GM04504 (cell line): ENCODE data around the gene OXSM.

ENCODE experiments used
- DNase-seq: peaks from one replicate; pipeline ENCODE4 v3.0.0-alpha.2; 2012; ENCODE audit warnings: low read depth

OXSM gene

GRCh38 chr3:25789596-25790556, at the start of gene OXSM:
TSS of gene OXSM (plus strand) at chr3:25790090. CDS start at chr3:25791021, 931 bp downstream.
- DNase-seq, result peak; percentile 70

DNA sequence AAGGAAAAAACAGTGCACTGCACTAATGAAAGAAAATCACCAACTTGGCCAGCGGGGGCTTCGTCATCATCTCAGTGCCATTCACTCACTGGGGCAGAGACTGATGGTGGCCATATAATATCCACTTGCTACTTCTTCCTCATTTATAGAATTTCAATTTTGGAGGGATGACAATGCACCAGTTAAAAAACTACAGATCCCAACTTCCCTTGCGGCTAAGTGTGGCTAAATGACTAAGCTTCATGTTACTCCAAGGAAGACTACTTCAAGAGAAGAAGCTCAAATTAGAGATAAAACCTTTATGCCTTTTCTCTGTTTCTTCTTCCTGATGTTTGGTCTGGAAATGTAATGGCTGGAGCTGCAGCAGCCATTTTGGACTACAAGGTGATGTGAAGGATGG, 45.4 kb upstream of the OXSM start:
- no peak for DNase-seq

DNA sequence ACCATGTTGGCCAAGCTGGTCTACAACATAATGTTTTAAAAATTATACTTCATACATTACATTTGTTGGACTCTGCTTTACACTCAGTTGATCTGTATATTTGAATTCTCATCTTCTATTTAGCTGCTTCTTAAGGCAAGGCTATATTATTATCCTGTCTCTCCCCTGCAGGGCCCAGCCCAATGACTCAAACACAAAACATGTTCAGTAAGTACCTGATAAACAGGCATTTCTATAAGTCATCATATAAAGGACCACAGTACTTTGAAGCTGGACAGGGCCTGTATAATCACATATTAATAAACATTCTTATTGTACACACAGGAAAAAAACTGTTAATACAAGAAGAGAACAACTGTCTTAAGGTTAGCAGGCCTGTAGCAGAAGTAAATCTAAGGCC, 42.9 kb upstream of the OXSM start:
- no peak for DNase-seq

- no peak for DNase-seq
Observed at GRCh38 chr3:25748189-25748588, 41.7 kb upstream of the OXSM start.

DNA sequence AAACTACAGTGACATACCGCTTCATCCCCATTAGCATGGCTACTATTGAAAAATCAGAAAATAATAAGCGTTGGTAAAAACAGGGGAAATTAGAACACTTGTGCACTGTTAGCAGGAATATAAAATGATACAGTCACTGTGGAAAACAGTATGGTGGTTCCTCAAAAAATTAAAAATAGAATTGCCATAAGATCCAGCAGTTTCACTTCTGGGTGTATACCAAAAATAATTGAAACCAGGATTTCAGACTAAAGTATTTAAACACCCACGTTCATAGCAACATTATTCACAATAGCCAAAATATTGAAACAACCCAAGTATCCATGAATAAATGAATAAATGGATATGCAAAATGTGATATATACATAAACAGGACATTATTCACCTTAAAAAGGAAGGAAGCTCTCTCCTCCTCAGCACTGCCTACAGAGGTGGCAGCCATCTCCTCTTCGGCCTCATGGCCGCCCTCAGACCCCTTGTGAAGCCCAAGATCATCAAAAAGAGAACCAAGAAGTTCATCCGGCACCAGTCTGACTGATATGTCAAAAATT, 40.8 kb upstream of the OXSM start:
- no peak for DNase-seq

DNA sequence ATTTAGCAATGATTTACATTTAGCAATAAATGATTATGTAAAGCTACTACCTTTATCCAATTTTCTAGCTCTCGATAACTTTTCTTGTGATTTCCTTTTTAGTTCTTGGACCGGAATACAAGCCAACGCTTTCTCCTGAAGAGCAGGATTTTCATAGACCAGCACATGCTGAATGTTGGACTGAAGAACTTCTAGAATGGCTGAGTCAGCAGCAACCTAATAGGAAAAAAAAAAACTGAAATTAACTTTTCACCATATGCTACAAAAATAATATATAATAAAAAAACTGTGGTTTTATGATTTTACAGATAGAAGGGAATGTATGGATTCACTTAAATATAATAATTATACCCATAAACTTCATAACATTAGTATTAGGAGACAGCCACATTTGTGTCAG, 38.8 kb upstream of the OXSM start:
- DNase-seq, result no peak

DNA sequence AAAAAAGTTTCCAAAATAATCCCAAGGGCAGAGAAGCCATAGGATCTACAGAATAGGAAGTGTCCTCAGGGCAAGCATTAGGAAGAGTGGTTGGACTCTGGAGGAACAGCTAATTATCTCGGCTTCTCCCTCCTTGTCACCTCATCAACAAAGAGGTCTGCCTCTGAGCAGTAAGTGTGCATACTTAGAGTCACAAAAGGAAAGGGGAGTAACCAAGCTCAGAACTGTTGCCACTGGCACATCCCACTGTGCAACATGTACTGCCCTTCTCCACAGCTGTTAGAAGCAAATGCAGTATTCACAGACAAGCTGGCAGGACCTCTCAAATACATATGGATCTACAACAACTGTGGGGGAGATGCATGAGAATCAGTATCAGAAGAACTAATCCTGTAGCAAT, 38.2 kb upstream of the OXSM start:
- no peak for DNase-seq

GRCh38 chr3:25768851-25769250, 21.0 kb upstream of the OXSM start:
- no peak for DNase-seq

GRCh38 chr3:25775936-25776335, 14.0 kb upstream of the OXSM start:
- no peak for DNase-seq

- no peak for DNase-seq
Observed at GRCh38 chr3:25780618-25781017, 9.3 kb upstream of the OXSM start.

DNA sequence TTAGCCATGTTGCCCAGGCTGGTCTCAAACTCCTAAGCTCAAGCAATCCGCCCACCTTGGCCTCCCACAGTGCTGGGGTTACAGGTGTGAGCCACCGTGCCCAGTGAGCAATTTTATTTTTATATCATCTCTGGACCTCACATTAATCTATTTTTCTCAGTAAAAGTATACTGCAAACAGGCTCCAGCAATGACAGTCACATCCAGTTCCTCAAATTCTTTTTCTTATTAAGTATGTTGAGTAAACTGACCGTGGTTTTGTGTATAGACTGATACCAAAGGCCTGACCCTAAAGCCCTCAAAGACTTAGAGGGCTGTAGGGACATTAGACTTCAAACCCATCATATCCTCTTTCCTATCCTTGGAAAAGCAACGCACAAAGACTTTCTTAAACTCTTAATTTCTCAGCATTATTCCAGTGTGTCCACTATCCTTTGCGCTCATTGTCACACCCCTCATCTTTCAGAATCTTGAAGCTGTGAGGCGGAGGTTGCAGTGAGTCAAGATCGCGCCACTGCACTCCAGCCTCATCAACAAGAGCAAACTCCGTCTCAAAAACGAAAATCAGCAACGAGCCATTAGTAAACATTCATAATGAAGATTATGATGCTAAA, 8.6 kb upstream of the OXSM start:
- no peak for DNase-seq

DNA sequence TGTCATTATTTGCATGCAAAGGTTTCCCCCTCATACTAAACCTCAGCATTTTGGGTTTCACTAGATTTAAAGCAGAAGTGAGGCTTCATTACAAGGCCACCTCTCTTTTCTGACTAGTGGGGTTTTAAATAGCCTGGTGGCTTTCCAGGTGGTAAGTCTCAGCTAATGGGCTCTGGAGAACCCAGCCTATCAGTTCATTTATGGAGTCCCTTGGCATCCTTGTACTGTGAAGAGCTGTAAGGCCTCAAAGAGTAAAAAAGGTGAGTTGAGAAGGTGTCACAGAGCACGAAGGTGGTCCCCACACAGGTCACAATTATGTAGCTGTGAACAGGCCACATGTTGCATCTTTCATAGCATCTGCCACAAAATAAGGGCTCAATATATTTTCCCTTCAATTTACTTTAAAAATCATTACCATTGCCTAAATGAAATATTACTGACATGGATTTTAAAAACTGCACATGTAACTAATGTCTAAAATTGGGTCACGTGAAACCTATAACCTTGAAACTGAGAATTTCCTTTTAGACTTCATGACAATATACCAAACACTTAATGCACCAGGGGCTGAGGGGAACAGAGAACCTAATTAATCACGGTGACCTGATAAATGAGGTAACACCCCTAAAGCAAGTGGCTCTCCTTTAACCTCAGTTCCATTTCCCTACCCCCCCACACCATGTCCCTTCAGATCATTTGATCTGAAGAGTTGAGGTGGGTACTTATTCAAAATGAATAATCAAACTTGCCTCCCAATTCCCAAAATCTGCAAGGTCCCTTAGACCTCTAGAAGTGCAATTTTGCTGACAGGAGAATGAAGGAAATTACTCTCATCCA, 7.9 kb upstream of the OXSM start:
- no peak for DNase-seq

DNA sequence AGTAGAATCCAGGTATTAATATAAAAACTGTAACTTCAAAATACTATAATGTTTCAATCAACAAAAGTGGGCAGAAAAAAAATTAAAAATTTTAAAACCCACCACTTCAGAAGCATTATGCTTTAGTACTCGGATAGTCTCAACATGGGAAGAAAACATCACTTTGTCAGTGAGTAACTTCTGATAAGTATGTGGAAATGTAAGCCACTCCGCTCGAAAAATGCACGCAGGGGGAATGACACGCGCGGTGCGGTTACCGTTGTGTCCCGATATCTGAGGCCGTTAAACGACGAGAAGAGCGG, 7.3 kb upstream of the OXSM start:
- DNase-seq, result no peak

DNA sequence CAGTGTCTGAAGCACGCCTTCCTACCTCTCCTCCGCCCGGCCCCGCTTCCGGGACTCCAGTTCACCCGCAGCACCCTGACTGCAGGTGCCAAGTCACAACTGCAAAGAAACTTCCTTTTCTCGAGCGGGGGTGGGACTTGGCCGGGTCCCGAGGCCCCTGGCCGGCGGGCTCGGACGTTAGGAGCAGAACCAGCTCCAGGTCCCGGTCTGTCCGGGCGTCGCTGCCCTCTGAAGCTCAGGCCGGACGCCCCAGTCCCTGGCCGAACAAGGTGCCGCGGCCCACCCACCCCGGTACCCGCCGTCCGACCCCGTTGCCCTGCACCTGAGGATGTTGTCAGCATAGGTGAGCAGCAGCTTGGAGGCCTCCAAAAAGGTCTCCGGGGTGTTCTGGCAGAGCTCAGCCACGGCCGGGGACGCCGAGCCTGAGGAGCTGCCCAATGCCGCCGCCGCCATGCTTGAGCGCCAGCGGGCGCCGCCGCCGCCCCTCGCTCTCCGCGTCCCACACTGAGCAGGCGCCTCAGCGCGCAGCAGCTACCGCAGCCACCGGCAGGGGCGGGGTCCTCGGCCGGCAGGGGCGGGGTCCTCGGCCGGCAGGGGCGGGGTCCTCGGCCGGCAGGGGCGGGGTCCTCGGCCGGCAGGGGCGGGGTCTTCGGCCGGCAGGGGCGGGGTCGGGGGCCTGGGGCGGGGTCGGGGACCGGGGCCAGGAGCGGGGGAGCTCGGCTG, 6.8 kb upstream of the OXSM start, which contains the start of gene NGLY1:
NGLY1 (minus strand) TSS at position 506 of the 723 bp plus-strand sequence; CDS start at position 453, 53 bp downstream.
- DNase-seq, result peak; percentile 54

DNA sequence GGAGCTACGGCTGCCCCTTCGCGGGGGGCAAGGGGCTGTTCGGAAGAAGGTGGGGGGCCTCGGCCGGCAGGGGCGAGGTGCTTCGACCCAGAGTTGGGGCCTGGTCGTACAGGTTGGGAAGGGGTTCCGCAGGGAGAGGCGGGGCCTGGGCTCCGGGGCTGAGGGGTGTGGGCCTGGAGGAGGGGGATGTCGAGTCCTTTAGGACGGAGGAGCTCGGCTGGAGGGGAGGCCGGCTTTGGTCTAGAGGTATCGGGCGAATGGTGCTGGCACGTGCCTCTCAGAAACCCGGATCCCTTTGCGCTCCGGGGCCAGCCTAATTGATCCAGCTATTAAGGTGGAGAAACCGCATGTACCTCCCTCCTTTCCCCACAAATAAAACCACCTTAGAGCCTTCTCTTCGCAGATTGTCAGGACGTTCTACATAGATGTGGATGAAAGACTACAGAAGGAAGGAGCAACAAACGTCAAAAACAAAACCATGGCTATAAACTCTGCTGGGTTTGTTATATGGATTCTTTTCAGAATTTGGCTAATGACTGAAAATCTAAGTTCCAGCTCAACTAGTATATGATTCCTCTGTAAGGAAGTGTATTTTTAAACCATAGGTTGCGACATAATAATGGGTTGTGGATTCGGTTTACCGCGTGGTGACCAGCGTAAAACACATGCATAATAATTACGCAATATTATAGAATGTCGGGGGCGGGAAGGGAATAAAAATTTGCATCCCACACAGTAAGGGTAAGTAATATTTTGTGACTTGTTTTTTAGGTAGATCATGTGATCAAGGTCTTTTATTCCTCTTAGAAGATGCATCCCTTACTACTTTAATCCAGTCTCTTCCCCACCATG, 6.0 kb upstream of the OXSM start:
- no peak for DNase-seq

DNA sequence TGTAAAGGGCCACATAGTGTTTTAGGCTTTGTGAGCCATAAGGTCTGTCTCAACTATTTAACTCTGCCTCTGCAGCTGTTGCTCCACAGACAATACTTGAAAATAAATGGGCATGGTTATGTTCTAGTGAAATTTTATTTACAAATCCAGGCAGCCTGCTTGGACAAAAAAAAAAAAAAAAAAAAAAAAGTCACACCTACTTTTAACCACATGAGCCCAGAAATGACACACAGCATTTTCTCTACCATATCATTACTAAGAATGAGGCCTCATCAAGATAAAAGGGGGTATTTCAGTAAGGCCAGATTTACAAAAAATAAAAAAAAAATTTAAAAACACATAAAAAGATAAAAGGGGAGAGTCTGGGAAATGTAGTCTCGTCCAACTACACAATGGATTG, 4.9 kb upstream of the OXSM start:
- DNase-seq, result no peak

DNA sequence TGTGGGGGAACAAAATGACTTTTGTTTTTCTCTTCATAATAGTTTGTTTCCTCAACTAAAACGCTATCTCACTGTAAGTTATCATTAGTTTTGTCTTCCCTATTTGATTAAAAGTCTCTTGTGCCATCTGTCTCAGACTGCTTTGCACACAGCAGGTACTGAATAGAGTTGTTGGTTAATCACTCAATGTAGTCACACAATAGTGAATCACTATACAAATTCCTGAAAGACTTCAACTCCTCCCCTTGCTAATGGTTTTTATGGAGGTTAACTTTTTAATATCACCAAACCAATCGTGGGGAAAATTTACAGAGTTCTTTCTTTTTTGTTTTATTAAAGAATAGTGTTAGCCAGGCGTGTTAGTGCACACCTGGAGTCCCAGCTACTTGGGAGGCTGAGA, 4.1 kb upstream of the OXSM start:
- no peak for DNase-seq

DNA sequence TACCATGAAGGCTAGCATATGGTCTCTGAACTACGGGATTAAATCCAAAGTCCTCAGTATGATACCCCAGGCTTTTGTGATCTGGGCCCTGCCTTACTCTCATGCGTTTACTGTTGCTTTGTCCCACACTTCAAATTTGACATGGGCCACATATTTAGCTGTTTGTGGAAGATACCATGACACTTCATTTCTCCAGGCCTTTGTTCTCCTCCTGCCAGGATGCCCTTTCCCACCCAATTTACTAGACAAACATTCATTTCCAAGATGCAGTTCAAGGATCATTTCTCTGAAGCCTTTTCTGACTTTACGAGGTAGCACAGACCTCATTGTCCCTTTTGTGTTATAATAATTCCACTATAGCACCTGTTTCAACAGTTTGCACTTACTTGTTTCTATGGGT, 2.2 kb upstream of the OXSM start:
- DNase-seq, result no peak

- DNase-seq, result no peak
Observed at GRCh38 chr3:25789209-25789595, 688 bp upstream of the OXSM start.

DNA sequence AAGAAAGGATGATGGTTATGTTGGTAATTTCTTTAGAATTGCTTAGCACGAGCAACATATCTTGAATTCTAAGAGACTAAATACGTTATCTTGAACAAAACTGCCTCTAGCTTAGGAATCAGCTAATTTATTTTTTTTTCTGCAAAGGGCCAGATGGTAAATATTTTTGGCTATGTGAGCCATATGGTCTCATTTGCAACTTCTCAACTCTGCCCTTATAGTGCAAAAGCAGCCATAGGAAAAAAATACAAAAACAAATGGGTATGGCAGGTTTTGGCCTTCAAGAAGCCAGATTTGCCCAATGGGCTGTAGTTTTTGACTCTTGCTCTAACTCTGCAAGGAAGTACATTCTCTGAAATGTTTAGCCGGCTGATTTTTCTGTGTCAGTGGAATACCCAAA, 11.9 kb downstream of the OXSM start:
- DNase-seq, result no peak

DNA sequence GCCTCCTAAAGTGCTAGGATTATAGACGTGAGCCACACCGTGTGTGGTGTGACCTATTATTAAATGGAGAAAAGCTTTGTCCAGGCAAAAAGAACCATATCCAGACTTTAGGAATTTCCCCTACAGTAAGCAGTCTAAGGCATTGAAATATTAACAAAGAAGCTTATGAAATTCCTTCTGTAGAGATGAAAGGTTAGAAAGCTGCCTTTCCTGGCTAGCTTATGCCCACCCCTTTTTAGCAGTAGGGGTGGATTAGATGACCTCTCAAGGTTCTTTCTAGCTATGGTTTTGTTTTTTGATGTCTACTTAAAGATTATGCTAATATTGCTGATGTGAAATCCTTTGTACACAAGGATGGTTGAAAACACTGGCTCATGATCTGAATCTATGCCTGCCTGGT, 13.9 kb downstream of the OXSM start:
- no peak for DNase-seq
